K562 (cell line): ENCODE measurements around the gene PRND. TPM values are rescaled to one million over a fixed set of nuclear protein-coding genes. Genes with fewer than 3 reads are reported as not detected.

Experiments
- ATAC-seq: fragments of 200-7000 bp; cut with Tn5 transposase; 3 replicates; pipeline ENCODE4 v1.9.1; 2020; ENCODE audit warnings: moderate library complexity
- BruUV-seq: library from RNA; stranded (reverse); fragments of 400-500 nt; replicated peaks from 2 replicates; lab custom pipeline; 2021; lab: Mats Ljungman, UMichigan
- CTCF ChIA-PET: fragments of 300-600 bp; formaldehyde crosslinking; extraction: SDS; loops from one replicate; lab custom pipeline; 2021; ENCODE audit warnings: low intra/inter-chr PET ratio; lab: Yijun Ruan, JAX
- POLR2A ChIA-PET: fragments of 300-600, 350-650 bp; sonication (Branson Sonifier 250); formaldehyde crosslinking; extraction: SDS; loops from one replicate; lab custom pipeline; 2021; ENCODE audit warnings: antibody characterized with exemption, inconsistent platforms; lab: Yijun Ruan, JAX
- DNase-seq, 4 experiments: peaks; one replicate each; pipeline versions ENCODE4 v3.0.0 to v3.0.0-alpha.2; 2011 to 2018; ENCODE audit warnings: low spot score in 3 of 4, mixed read lengths in 3 of 4; ENCODE audit errors: extremely low read depth in 1 of 4
- FAIRE-seq: peaks from 2 replicates; lab custom pipeline; 2011; peaks lifted over from hg19 to GRCh38; lab: Jason Lieb, UNC
- H2AFZ ChIP-seq: 2 replicates; pipeline ENCODE4 v1.6.0; 2011; ENCODE audit warnings: low read depth, low read length, control low read depth, inconsistent platforms
- H3K27ac ChIP-seq: fragments of 200-600 bp; 3 replicates; pipeline ENCODE4 v1.8.0; 2011; ENCODE audit warnings: low read depth, mild to moderate bottlenecking, control low read depth, inconsistent platforms, low read length, moderate library complexity, mixed read lengths; ENCODE audit errors: extremely low read depth
- H3K27me3 ChIP-seq, 2 experiments: fragments of 300-600 bp in 1 of 2; 2 replicates in 1 of 2; 3 replicates in 1 of 2; pipeline versions ENCODE4 v1.6.0 to v1.8.0; 2011; ENCODE audit warnings: inconsistent platforms in 2 of 2, low read length in 2 of 2, mild to moderate bottlenecking in 1 of 2, mixed read lengths in 1 of 2, moderate library complexity in 1 of 2; ENCODE audit not compliant: control insufficient read depth in 2 of 2, insufficient read depth in 2 of 2
- H3K36me3 ChIP-seq: fragments of 300-600 bp; 3 replicates; pipeline ENCODE4 v1.8.0; 2011; ENCODE audit warnings: mild to moderate bottlenecking, low read length, inconsistent platforms; ENCODE audit not compliant: control insufficient read depth, insufficient read depth
- H3K4me1 ChIP-seq, 2 experiments: fragments of 200-600 bp in 1 of 2; replicated peaks in 1 of 2; 2 replicates in 1 of 2; 3 replicates in 1 of 2; pipeline versions ENCODE4 v1.5.1 to v1.8.0; 2011; ENCODE audit warnings: inconsistent platforms in 2 of 2, low read length in 2 of 2, mild to moderate bottlenecking in 1 of 2, mixed read lengths in 1 of 2, moderate library complexity in 1 of 2; ENCODE audit not compliant: control insufficient read depth in 2 of 2, insufficient read depth in 2 of 2
- H3K4me2 ChIP-seq: 2 replicates; pipeline ENCODE4 v1.6.1; 2011; ENCODE audit warnings: low read length, control low read depth, inconsistent platforms, mixed read lengths; ENCODE audit not compliant: insufficient read depth
- H3K4me3 ChIP-seq: fragments of 200-600 bp; sonication (generic), shearing (Covaris generic); 2 replicates; pipeline ENCODE4 v1.5.1; 2016; ENCODE audit warnings: control low read depth, inconsistent platforms
- H3K79me2 ChIP-seq: fragments of 200-600 bp; 3 replicates; pipeline ENCODE4 v1.8.0; 2011; ENCODE audit warnings: low read length, inconsistent platforms; ENCODE audit not compliant: control insufficient read depth, insufficient read depth
- H3K9ac ChIP-seq, 2 experiments: 2 replicates each; pipeline versions ENCODE4 v1.6.0 to v1.6.1; 2011; ENCODE audit warnings: low read depth in 2 of 2, low read length in 2 of 2, control low read depth in 1 of 2, inconsistent platforms in 1 of 2, mild to moderate bottlenecking in 1 of 2, mixed read lengths in 1 of 2; ENCODE audit not compliant: insufficient read depth in 1 of 2
- H3K9me1 ChIP-seq: one replicate; pipeline ENCODE4 v1.6.0; 2011; ENCODE audit warnings: inconsistent platforms, mild to moderate bottlenecking, low read length, moderate library complexity; ENCODE audit not compliant: control insufficient read depth, insufficient read depth
- H3K9me3 ChIP-seq: replicated peaks from 2 replicates; pipeline ENCODE4 v1.5.1; 2011; ENCODE audit warnings: low read depth, low read length, inconsistent platforms; ENCODE audit not compliant: control insufficient read depth, insufficient read depth
- H4K20me1 ChIP-seq: replicated peaks from 2 replicates; pipeline ENCODE4 v1.6.1; 2011; ENCODE audit warnings: low read length, inconsistent platforms, mixed read lengths; ENCODE audit not compliant: control insufficient read depth, insufficient read depth
- ARID2 ChIP-seq: fragments of 450-650 bp; IDR thresholded peaks from 2 replicates; pipeline ENCODE4 v1.6.1; 2017; ENCODE audit warnings: antibody characterized with exemption, mild to moderate bottlenecking
- ATF2 ChIP-seq: sonication (generic); formaldehyde crosslinking; IDR thresholded peaks from 2 replicates; pipeline ENCODE4 v1.8.1; 2022; ENCODE audit warnings: missing genetic modification reagents
- C11orf30 ChIP-seq: fragments of 450-650 bp; IDR thresholded peaks from 2 replicates; pipeline ENCODE4 v1.6.1; 2016; ENCODE audit warnings: low read depth, mild to moderate bottlenecking
- DEAF1 ChIP-seq: fragments of 450-650 bp; formaldehyde crosslinking; IDR thresholded peaks from 2 replicates; pipeline ENCODE4 v1.4.0; 2020; ENCODE audit warnings: mild to moderate bottlenecking, moderate library complexity
- ETV5 ChIP-seq: sonication (generic); formaldehyde crosslinking; IDR thresholded peaks from 2 replicates; pipeline ENCODE4 v1.4.0; 2020; ENCODE audit warnings: low read depth, mild to moderate bottlenecking, missing genetic modification reagents
- HNRNPUL1 ChIP-seq: fragments of 200-400 bp; formaldehyde crosslinking; IDR thresholded peaks from 2 replicates; pipeline ENCODE4 v1.6.1; 2017; ENCODE audit warnings: low read length
- IRF1 ChIP-seq: sonication (generic); formaldehyde crosslinking; IDR thresholded peaks from 2 replicates; pipeline ENCODE4 v1.8.0; 2022; ENCODE audit warnings: missing genetic modification reagents, mild to moderate bottlenecking, borderline replicate concordance
- L3MBTL2 ChIP-seq: fragments of 450-650 bp; IDR thresholded peaks from 2 replicates; pipeline ENCODE4 v1.6.1; 2016; ENCODE audit warnings: mild to moderate bottlenecking, moderate library complexity
- NFATC3 ChIP-seq: fragments of 450-650 bp; IDR thresholded peaks from 2 replicates; pipeline ENCODE4 v1.6.1; 2017; ENCODE audit warnings: mild to moderate bottlenecking
- RAD21 ChIP-seq, 2 experiments: fragments of 250-450 bp in 1 of 2; fragments of 450-650 bp in 1 of 2; sonication (Bioruptor Pico) in 1 of 2; formaldehyde crosslinking in 1 of 2; IDR thresholded peaks in 1 of 2; conservative IDR thresholded peaks in 1 of 2; 2 replicates each; pipeline versions ENCODE4 v1.4.0 to v1.8.0; 2020 to 2022; ENCODE audit warnings: mild to moderate bottlenecking in 2 of 2, moderate library complexity in 1 of 2
- SMARCC2 ChIP-seq: fragments of 450-650 bp; IDR thresholded peaks from 2 replicates; pipeline ENCODE4 v1.6.1; 2017; ENCODE audit warnings: antibody characterized with exemption, moderate library complexity, mild to moderate bottlenecking, low read depth
- SRSF3 ChIP-seq: fragments of 200-400 bp; formaldehyde crosslinking; IDR thresholded peaks from 2 replicates; pipeline ENCODE4 v1.6.1; 2016; ENCODE audit warnings: mild to moderate bottlenecking, low read length, moderate library complexity; ENCODE audit not compliant: insufficient read depth
- TCF15 ChIP-seq: fragments of 250-450 bp; sonication (Bioruptor Pico); IDR thresholded peaks from 2 replicates; pipeline ENCODE4 v1.8.0; 2022; ENCODE audit warnings: moderate library complexity, mild to moderate bottlenecking, inconsistent platforms
- ZNF232 ChIP-seq: sonication (generic); formaldehyde crosslinking; IDR thresholded peaks from 2 replicates; pipeline ENCODE4 v1.8.0; 2022; ENCODE audit warnings: mild to moderate bottlenecking, missing genetic modification reagents
- ZNF280A ChIP-seq: fragments of 450-650 bp; IDR thresholded peaks from 2 replicates; pipeline ENCODE4 v1.6.1; 2018; ENCODE audit warnings: mild to moderate bottlenecking, low read depth; ENCODE audit not compliant: partially characterized antibody
- WGBS: fragments of 100-300 bp; shearing (Covaris generic); methylation state at CpG from one replicate; pipeline ENCODE4 v1.1.6; 2016; ENCODE audit warnings: low coverage, mixed read lengths; ENCODE audit not compliant: insufficient coverage; ENCODE audit errors: missing lambda C conversion rate; 5-methylcytosine and 5-hydroxymethylcytosine counted together
- in situ Hi-C: fragments of 300-500 bp; cut with MboI; formaldehyde crosslinking; loops from 4 replicates; pipeline ENCODE4 v1.15.0; 2018; ENCODE audit warnings: inconsistent platforms, mixed read lengths
- intact Hi-C: fragments of 100-400 bp; cut with micrococcal nuclease; formaldehyde crosslinking; loops from 2 replicates; pipeline ENCODE4 v1.14.2; 2022
- polyA plus RNA-seq, 8 experiments: library from polyadenylated mRNA; depleted of rRNA in 4 of 8; stranded (reverse) in 5 of 8; unstranded in 3 of 8; fragments of >200 nt; fragmentation: Nextera tagmentation in 2 of 8; fragmentation: Illumina TruSeq in 1 of 8; extraction: Ambion mirVana in 2 of 8; extraction: Trizol in 1 of 8; gene quantifications; 2 replicates each; pipeline versions ENCODE4 v1.2.1 to v1.2.3, GENCODE V29; 2011 to 2014; ENCODE audit warnings: inconsistent platforms in 1 of 8, missing spikeins in 1 of 8
- total RNA-seq, 7 experiments: library from RNA; depleted of rRNA in 6 of 7; stranded (reverse); fragments of >200 nt in 6 of 7; fragmentation: Illumina TruSeq in 2 of 7; extraction: Trizol in 2 of 7; gene quantifications; 2 replicates each; pipeline versions ENCODE4 v1.2.1 to v1.2.3, GENCODE V29; 2011 to 2021; ENCODE audit warnings: low replicate concordance in 1 of 7

PRND gene
- total and polyA plus RNA-seq, 9 of the 15 experiments (the other 6 are each of a cell fraction or from before 2014, with no cell fraction given): not detected

GRCh38 chr20:4720041-4720976, 1.4 kb upstream of the PRND start:
- ChIA-PET CTCF (interaction anchor here (0.8 to 2.4 kb wide), 3 partner anchors 107 to 127 kb away, joined by 3 to 51 read pairs (median 26); no protein-coding TSS in a partner anchor), POLR2A (no interaction called here)
- Histone ChIP-seq H3K9ac (no peak overlapping the region), H3K36me3 (no peaks in the 10 kb centered on the region), H4K20me1 (no peaks in the 10 kb centered on the region), H3K27me3 (peaks cover 4 to 37% of the 10 kb centered on the region in 2 experiments; a peak in 3 of 5 replicates), H3K79me2 (no peaks in the 10 kb centered on the region), H3K4me3 (no peak overlapping the region), H3K4me2 (no peak overlapping the region), H3K9me1 (no peaks in the 10 kb centered on the region), H3K4me1 (no peaks in the 10 kb centered on the region), H3K9me3 (no peaks in the 10 kb centered on the region), H3K27ac (no peak overlapping the region), H2AFZ (no peak overlapping the region)
- intact Hi-C loops: loop anchor here (1.0 kb wide), 2 partner anchors 106 to 113 kb away; no protein-coding TSS in a partner anchor
- in situ Hi-C loops: no loop called here
- peak; percentile 89 for ATAC-seq
- no TSS peak for BruUV-seq
- peak; percentile 63 to 76 (median 65) for DNase-seq
- FAIRE-seq: peak; percentile 86
- 27% methylated on average over 16 of the region's 18 CpGs for WGBS
- TF ChIP-seq L3MBTL2 (no peak), ATF2 (CRISPR knock-in tag) (no peak), IRF1 (CRISPR knock-in tag) (no peak), SMARCC2 (no peak), ZNF232 (CRISPR knock-in tag) (no peak), NFATC3 (no peak), SRSF3 (no peak), DEAF1 (peak; percentile 81), HNRNPUL1 (no peak), ARID2 (peak; percentile 87), TCF15 (no peak), RAD21 (CRISPR knock-in tag; conservative IDR thresholded peaks at IDR 0.05 in 1 of 2, IDR thresholded peaks at IDR 0.05 in 1 of 2) (peak; percentile 87 to 93), C11orf30 (no peak), ETV5 (CRISPR knock-in tag) (0 out of 2 replicates have a peak, but pooled peaks have one; percentile 26), ZNF280A (no peak)
